ENCODE data around the gene MYBPC1. TPM values are rescaled to one million over a fixed set of nuclear protein-coding genes. Genes with fewer than 3 reads are reported as not detected.

MYBPC1 gene
- total and polyA plus RNA-seq, 2 of the 13 experiments (the other 11 are each of a cell fraction or from before 2014, with no cell fraction given), result 0.31 to 0.53 TPM

DNA sequence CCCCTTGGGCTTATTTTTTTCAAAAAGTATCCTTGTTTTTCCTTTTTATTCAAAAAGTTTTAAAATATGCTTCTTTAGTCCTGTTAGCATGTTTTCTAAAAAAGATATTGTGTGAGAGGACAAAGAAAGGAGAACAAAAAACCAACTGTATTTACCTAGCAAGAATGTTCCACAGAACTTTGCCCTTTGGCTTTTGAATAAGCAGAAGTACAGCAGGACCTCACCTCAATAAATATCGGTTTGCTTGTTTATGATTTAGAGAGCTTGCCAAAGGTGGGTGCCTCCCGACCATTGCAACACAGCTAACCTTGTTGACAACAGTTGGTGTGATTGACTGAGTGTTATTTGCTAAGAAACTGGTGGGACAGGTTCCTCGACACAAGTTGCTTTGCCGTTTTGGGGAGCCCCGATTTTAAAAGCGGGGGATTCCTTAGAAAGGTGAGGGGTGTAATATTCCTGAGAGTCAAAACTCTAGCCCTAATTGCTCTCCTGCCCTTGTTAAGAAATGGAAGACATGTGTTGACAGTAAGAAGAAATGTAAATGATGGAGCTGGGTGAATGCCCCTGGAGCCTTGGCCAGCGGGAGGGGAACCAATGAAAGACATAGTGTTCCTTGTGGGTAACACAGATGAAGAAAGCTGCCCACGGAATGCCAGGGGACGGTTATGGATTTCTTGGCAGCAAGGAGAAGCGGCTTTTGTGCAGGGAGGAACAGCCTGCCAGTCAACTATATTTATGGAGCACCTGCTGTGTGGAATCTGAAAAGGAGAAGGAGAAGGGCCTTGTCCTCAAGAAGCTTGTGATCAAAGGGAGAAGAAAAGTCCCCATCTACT lies 13.7 kb downstream of the MYBPC1 start (continued):
- peak; percentile 84 for TF ChIP-seq JUNB (CRISPR knock-in tag; IDR thresholded peaks at IDR 0.05; ENCODE audit: borderline replicate concordance)
- TF ChIP-seq, protein P1, sequence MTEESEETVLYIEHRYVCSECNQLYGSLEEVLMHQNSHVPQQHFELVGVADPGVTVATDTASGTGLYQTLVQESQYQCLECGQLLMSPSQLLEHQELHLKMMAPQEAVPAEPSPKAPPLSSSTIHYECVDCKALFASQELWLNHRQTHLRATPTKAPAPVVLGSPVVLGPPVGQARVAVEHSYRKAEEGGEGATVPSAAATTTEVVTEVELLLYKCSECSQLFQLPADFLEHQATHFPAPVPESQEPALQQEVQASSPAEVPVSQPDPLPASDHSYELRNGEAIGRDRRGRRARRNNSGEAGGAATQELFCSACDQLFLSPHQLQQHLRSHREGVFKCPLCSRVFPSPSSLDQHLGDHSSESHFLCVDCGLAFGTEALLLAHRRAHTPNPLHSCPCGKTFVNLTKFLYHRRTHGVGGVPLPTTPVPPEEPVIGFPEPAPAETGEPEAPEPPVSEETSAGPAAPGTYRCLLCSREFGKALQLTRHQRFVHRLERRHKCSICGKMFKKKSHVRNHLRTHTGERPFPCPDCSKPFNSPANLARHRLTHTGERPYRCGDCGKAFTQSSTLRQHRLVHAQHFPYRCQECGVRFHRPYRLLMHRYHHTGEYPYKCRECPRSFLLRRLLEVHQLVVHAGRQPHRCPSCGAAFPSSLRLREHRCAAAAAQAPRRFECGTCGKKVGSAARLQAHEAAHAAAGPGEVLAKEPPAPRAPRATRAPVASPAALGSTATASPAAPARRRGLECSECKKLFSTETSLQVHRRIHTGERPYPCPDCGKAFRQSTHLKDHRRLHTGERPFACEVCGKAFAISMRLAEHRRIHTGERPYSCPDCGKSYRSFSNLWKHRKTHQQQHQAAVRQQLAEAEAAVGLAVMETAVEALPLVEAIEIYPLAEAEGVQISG (CRISPR knock-in tag; IDR thresholded peaks at IDR 0.05), result peak; percentile 66; the same call in 1 of the 2 replicates
- TF ChIP-seq, protein P2, sequence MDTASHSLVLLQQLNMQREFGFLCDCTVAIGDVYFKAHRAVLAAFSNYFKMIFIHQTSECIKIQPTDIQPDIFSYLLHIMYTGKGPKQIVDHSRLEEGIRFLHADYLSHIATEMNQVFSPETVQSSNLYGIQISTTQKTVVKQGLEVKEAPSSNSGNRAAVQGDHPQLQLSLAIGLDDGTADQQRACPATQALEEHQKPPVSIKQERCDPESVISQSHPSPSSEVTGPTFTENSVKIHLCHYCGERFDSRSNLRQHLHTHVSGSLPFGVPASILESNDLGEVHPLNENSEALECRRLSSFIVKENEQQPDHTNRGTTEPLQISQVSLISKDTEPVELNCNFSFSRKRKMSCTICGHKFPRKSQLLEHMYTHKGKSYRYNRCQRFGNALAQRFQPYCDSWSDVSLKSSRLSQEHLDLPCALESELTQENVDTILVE (CRISPR knock-in tag; IDR thresholded peaks at IDR 0.05), result peak; percentile 75; the same call in 1 of the 2 replicates
- TF ChIP-seq ZNF691 (CRISPR knock-in tag; IDR thresholded peaks at IDR 0.05; ENCODE audit: borderline replicate concordance, low read depth), result no peak
- no peak; the same call in 1 of the 2 replicates for TF ChIP-seq ZNF678 (CRISPR knock-in tag; IDR thresholded peaks at IDR 0.05)
- TF ChIP-seq NAIF1 (CRISPR knock-in tag; IDR thresholded peaks at IDR 0.05; ENCODE audit: borderline replicate concordance), result no peak
- TF ChIP-seq TBX2 (CRISPR knock-in tag; IDR thresholded peaks at IDR 0.05; ENCODE audit: borderline replicate concordance), result peak; percentile 94
- TF ChIP-seq SIX4 (CRISPR knock-in tag; IDR thresholded peaks at IDR 0.05), result peak; percentile 89
- no peak for TF ChIP-seq ZUFSP (CRISPR knock-in tag; IDR thresholded peaks at IDR 0.05; ENCODE audit: borderline replicate concordance)
- peak; percentile 100 for TF ChIP-seq PAXIP1 (CRISPR knock-in tag; conservative IDR thresholded peaks at IDR 0.05)
- TF ChIP-seq DNMT1 (CRISPR knock-in tag; IDR thresholded peaks at IDR 0.05), result no peak
- no peak for TF ChIP-seq GTF2F1 (IDR thresholded peaks at IDR 0.05; ENCODE audit: low read length)
- no peak for TF ChIP-seq ZNF761 (CRISPR knock-in tag; conservative IDR thresholded peaks at IDR 0.05)
- TF ChIP-seq SALL2 (CRISPR knock-in tag; IDR thresholded peaks at IDR 0.05), result no peak
- TF ChIP-seq SIN3B (IDR thresholded peaks at IDR 0.05; ENCODE audit: low read length), result no peak
